GM13976 (cell line): ENCODE results near the gene CTSO.

Source experiments
- DNase-seq: peaks from one replicate; pipeline ENCODE4 v3.0.0; 2012; ENCODE audit warnings: low spot score
- CTCF ChIP-seq: IDR thresholded peaks from 2 replicates; pipeline ENCODE4 v1.5.1; 2012; ENCODE audit warnings: borderline replicate concordance, mild to moderate bottlenecking; ENCODE audit not compliant: insufficient read depth; ENCODE audit errors: extremely low read depth, missing control alignments, control extremely low read depth
- in situ Hi-C: fragments of 300-500 bp; cut with MboI; formaldehyde crosslinking; loops from one replicate; pipeline ENCODE4 v1.12.0; 2022; ENCODE audit warnings: low sequenced_read_pairs, mixed read lengths, inconsistent platforms; ENCODE audit not compliant: unreplicated experiment

The CTSO gene

GRCh38 chr4:155966171-155966570, 12.5 kb upstream of the CTSO start:
- no peak for TF ChIP-seq CTCF
- no peak for DNase-seq
- in situ Hi-C loops = no loop called here

GRCh38 chr4:155964016-155964891, 10.6 kb upstream of the CTSO start:
- no peak for DNase-seq
- no peak for TF ChIP-seq CTCF
- in situ Hi-C loops = no loop called here

- DNase-seq = no peak
- no peak for TF ChIP-seq CTCF
- in situ Hi-C loops = no loop called here
These were observed 9.1 kb upstream of the CTSO start for GRCh38 chr4:155962767-155963166.

GRCh38 chr4:155961575-155961974, 7.9 kb upstream of the CTSO start:
- in situ Hi-C loops = no loop called here
- no peak for DNase-seq
- TF ChIP-seq CTCF = no peak

GRCh38 chr4:155960522-155960921, 6.9 kb upstream of the CTSO start:
- no peak for TF ChIP-seq CTCF
- in situ Hi-C loops = no loop called here
- DNase-seq = no peak

- no peak for DNase-seq
- in situ Hi-C loops = no loop called here
- TF ChIP-seq CTCF = no peak
These were observed 5.8 kb upstream of the CTSO start for GRCh38 chr4:155959417-155959816.

- TF ChIP-seq CTCF = no peak
- in situ Hi-C loops = no loop called here
- DNase-seq = no peak
These were observed 2.8 kb upstream of the CTSO start for GRCh38 chr4:155956461-155956860.
